Mammary epithelial cell (primary cell): ENCODE data around the gene ATP6V1C2.

Experiments used
- CTCF ChIP-seq, 2 donors: IDR thresholded peaks in 1 of 2; conservative IDR thresholded peaks in 1 of 2; 2 replicates each; pipeline ENCODE4 v1.5.1; 2011 to 2012; ENCODE audit warnings: inconsistent platforms in 2 of 2, low read length in 2 of 2, mild to moderate bottlenecking in 2 of 2, control low read depth in 1 of 2, low read depth in 1 of 2; ENCODE audit not compliant: insufficient read depth in 1 of 2; ENCODE audit errors: extremely low read depth in 1 of 2
- EZH2 ChIP-seq: IDR thresholded peaks from 2 replicates; pipeline ENCODE4 v1.6.1; 2012; ENCODE audit warnings: low read length, inconsistent platforms, borderline replicate concordance

GRCh38 chr2:10829299-10829698 is 107.9 kb downstream of the ATP6V1C2 start:
- no peak for TF ChIP-seq CTCF (conservative IDR thresholded peaks at IDR 0.05 in 1 of 2, IDR thresholded peaks at IDR 0.05 in 1 of 2; ENCODE audit: extremely low read depth in 1 of 2, insufficient read depth in 1 of 2, low read depth in 1 of 2, low read length in 2 of 2)
- no peak for TF ChIP-seq EZH2
